GM12864 (cell line): ENCODE results near the gene CD46.

Source experiments
- DNase-seq: peaks from one replicate; pipeline ENCODE4 v3.0.0-alpha.2; 2011; ENCODE audit warnings: low read depth
- H3K4me3 ChIP-seq: 2 replicates; pipeline ENCODE4 v1.5.1; 2011; ENCODE audit warnings: mild to moderate bottlenecking, low read depth, low read length, control low read depth
- CTCF ChIP-seq: IDR thresholded peaks from 2 replicates; pipeline ENCODE4 v1.5.1; 2011; ENCODE audit warnings: low read depth, mild to moderate bottlenecking, moderate library complexity, low read length, control low read depth, inconsistent platforms; ENCODE audit errors: missing control alignments

Gene CD46

GRCh38 chr1:207740207-207740606, 11.6 kb upstream of the CD46 start:
- DNase-seq = no peak
- TF ChIP-seq CTCF = no peak
- no peak overlapping the region for H3K4me3 ChIP-seq

GRCh38 chr1:207742850-207743555, 8.9 kb upstream of the CD46 start:
- no peak overlapping the region for H3K4me3 ChIP-seq
- TF ChIP-seq CTCF = no peak
- no peak for DNase-seq

- no peak for TF ChIP-seq CTCF
- DNase-seq = no peak
- no peak overlapping the region for H3K4me3 ChIP-seq
These were observed 7.8 kb upstream of the CD46 start for GRCh38 chr1:207744000-207744534.

- no peak for DNase-seq
- no peak for TF ChIP-seq CTCF
- H3K4me3 ChIP-seq = no peak overlapping the region
These were observed 6.6 kb upstream of the CD46 start for GRCh38 chr1:207745285-207745684.

- no peak for DNase-seq
- H3K4me3 ChIP-seq = no peak overlapping the region
These were observed 5.8 kb upstream of the CD46 start for GRCh38 chr1:207745839-207746767.

More at GRCh38 chr1:207745839-207746767, 5.8 kb upstream of the CD46 start:
- TF ChIP-seq CTCF = no peak
